SH-SY5Y (cell line): Measurements from ENCODE around the gene AGO1.

Experiments used
- GATA2 ChIP-seq: IDR thresholded peaks from 2 replicates; pipeline ENCODE4 v1.6.1; 2011; ENCODE audit warnings: mild to moderate bottlenecking, low read depth, low read length
- GATA3 ChIP-seq: IDR thresholded peaks from 2 replicates; pipeline ENCODE4 v1.6.1; 2011; ENCODE audit warnings: low read depth, mild to moderate bottlenecking, low read length, moderate library complexity

DNA sequence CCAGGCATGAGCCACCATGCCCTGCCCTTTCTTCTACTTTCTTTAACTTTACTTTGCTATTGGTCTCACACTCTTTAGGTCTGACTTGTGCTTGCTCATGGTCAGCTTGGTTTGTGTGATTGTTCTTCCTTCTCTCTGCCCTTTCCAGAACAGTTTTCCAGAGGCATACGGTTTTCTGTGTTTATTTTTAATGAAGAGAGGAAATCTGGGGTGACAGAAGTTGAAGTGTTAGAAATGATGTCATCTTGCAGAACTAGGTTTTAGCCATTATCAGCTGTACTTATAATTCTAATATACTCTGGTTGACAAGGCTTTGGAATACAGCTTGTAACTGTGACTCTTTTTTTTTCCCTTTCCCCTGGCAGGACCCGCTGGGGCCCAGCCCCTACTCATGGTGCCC is 62.3 kb downstream of the AGO1 start:
- TF ChIP-seq GATA2: no peak
- no peak for TF ChIP-seq GATA3
